ENCODE data around the gene LRRC66.

DNA sequence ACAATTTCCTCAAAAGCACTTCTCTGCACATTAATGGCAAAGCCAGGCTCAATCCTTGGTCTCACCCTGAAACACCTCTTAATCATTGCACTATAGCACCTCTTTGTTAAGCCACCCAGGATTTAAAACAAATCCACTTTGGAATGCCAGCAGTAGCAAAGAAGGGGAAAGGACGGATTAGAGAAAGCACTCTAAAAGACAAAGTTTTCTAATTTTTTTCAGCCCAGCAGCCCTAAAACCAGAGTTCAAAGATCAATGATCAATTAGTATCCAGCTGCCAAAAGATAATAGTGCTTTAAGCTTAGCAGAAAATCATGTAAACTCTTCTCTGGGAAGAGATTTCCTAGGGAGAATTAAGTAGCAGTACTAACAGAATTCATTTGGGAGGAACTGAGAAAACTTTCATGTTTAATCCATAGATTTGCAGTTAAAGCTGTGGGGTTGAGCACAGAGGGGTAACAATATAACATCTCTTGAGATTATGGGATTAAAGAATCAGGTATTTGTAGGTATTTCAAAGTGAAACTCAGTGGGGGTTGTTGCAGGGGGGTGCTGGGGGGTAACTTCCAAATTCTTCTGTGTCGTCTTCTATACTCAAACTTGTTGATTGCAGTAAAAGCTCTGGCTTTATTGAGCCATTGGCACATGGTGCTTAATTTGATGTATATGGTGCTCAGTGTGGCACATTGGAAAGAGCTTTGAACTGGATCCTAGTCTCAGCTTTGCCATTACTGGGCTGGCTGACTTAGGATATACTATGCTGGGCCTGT lies 61.8 kb downstream of the LRRC66 start:
- TF ChIP-seq, protein P1, sequence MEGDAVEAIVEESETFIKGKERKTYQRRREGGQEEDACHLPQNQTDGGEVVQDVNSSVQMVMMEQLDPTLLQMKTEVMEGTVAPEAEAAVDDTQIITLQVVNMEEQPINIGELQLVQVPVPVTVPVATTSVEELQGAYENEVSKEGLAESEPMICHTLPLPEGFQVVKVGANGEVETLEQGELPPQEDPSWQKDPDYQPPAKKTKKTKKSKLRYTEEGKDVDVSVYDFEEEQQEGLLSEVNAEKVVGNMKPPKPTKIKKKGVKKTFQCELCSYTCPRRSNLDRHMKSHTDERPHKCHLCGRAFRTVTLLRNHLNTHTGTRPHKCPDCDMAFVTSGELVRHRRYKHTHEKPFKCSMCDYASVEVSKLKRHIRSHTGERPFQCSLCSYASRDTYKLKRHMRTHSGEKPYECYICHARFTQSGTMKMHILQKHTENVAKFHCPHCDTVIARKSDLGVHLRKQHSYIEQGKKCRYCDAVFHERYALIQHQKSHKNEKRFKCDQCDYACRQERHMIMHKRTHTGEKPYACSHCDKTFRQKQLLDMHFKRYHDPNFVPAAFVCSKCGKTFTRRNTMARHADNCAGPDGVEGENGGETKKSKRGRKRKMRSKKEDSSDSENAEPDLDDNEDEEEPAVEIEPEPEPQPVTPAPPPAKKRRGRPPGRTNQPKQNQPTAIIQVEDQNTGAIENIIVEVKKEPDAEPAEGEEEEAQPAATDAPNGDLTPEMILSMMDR (IDR thresholded peaks at IDR 0.05): no peak
- TF ChIP-seq POLR2A (IDR thresholded peaks at IDR 0.05; ENCODE audit: low read depth): no peak
- no peak for TF ChIP-seq POLR2AphosphoS5 (IDR thresholded peaks at IDR 0.05)
- no peak for TF ChIP-seq EP300 (IDR thresholded peaks at IDR 0.05)

All from esophagus muscularis mucosa (tissue), 4 donors.